NCI-H446 treated with DMSO at 0.1 percent for 48 hours (cell line): Measurements from ENCODE around the gene SMC3.
"Not testable (repeated sequence)": the region's sequence is repeated elsewhere in the genome, so short reads cannot be mapped to it uniquely, and the experiment has no call there.

Source experiments
- DNase-seq: peaks from one replicate; lab custom pipeline; 2025; lab: John Stamatoyannopoulos, UW

Gene SMC3

GRCh38 chr10:110584006-110584405 lies 16.5 kb downstream of the SMC3 start:
- DNase-seq: no peak

GRCh38 chr10:110591760-110592159 lies 24.3 kb downstream of the SMC3 start:
- no peak for DNase-seq

- no peak for DNase-seq
Observed at GRCh38 chr10:110597476-110597875, 30.0 kb downstream of the SMC3 start.

GRCh38 chr10:110600487-110601101 lies 33.1 kb downstream of the SMC3 start:
- no peak for DNase-seq

- DNase-seq: no peak
Observed at GRCh38 chr10:110601581-110601980, 34.1 kb downstream of the SMC3 start.

- no peak for DNase-seq
Observed at GRCh38 chr10:110608087-110608486, 40.6 kb downstream of the SMC3 start.

GRCh38 chr10:110609605-110610004 lies 42.1 kb downstream of the SMC3 start:
- DNase-seq: peak; percentile 44

- peak; percentile 31 for DNase-seq
Observed at GRCh38 chr10:110610308-110610774, 42.8 kb downstream of the SMC3 start.

- not testable (repeated sequence) for DNase-seq
Observed at GRCh38 chr10:110610781-110611180, 43.3 kb downstream of the SMC3 start.

- DNase-seq: no peak
Observed at GRCh38 chr10:110612087-110612486, 44.6 kb downstream of the SMC3 start.

GRCh38 chr10:110612629-110613028 lies 45.1 kb downstream of the SMC3 start:
- DNase-seq: no peak

GRCh38 chr10:110613341-110613995 lies 46.0 kb downstream of the SMC3 start:
- DNase-seq: no peak

GRCh38 chr10:110613996-110614495 lies 46.6 kb downstream of the SMC3 start:
- no peak for DNase-seq

- no peak for DNase-seq
Observed at GRCh38 chr10:110615057-110615747, 47.7 kb downstream of the SMC3 start.

GRCh38 chr10:110616493-110617033 lies 49.1 kb downstream of the SMC3 start:
- DNase-seq: no peak

GRCh38 chr10:110617425-110618229 lies 50.1 kb downstream of the SMC3 start:
- no peak for DNase-seq

- DNase-seq: no peak
Observed at GRCh38 chr10:110618230-110618610, 50.7 kb downstream of the SMC3 start.

- DNase-seq: no peak
Observed at GRCh38 chr10:110619514-110620397, 52.3 kb downstream of the SMC3 start.

GRCh38 chr10:110620398-110620719 lies 52.9 kb downstream of the SMC3 start:
- DNase-seq: no peak

- DNase-seq: not testable (repeated sequence)
Observed at GRCh38 chr10:110623316-110623715, 55.8 kb downstream of the SMC3 start.

GRCh38 chr10:110625356-110625894 lies 57.9 kb downstream of the SMC3 start:
- DNase-seq: no peak
